PFSK-1 (cell line): ENCODE results near the gene CACNA1A.

Experiments used
- FOXP2 ChIP-seq: optimal IDR thresholded peaks from 2 replicates; pipeline ENCODE3; 2011; ENCODE audit warnings: borderline replicate concordance, control low read depth, inconsistent platforms; ENCODE audit not compliant: insufficient read depth; ENCODE audit errors: extremely low read length, extremely low read depth
- POLR2AphosphoS5 ChIP-seq: IDR thresholded peaks from 2 replicates; pipeline ENCODE4 v1.6.1; 2012; ENCODE audit warnings: low read depth, mild to moderate bottlenecking, control low read depth, low read length, moderate library complexity
- REST ChIP-seq, 2 experiments: IDR thresholded peaks; 2 replicates each; pipeline versions ENCODE4 v1.6.1 to v1.8.0; 2011 to 2012; ENCODE audit warnings: low read depth in 2 of 2, low read length in 2 of 2, control low read depth in 1 of 2, inconsistent platforms in 1 of 2, mild to moderate bottlenecking in 1 of 2, moderate library complexity in 1 of 2; ENCODE audit not compliant: insufficient read depth in 1 of 2
- SIN3A ChIP-seq: IDR thresholded peaks from 2 replicates; pipeline ENCODE4 v1.6.1; 2012; ENCODE audit warnings: mild to moderate bottlenecking, low read length, moderate library complexity, borderline replicate concordance; ENCODE audit not compliant: insufficient read depth
- TAF1 ChIP-seq: IDR thresholded peaks from 2 replicates; pipeline ENCODE4 v1.6.1; 2012; ENCODE audit warnings: low read length, control low read depth, borderline replicate concordance; ENCODE audit not compliant: insufficient read depth

CACNA1A gene

GRCh38 chr19:13410946-13411345, 95.3 kb downstream of the CACNA1A start:
- TF ChIP-seq REST (IDR thresholded peaks at IDR 0.05; ENCODE audit: insufficient read depth in 1 of 2, low read depth in 2 of 2, low read length in 2 of 2) (no peak), POLR2AphosphoS5 (no peak), SIN3A (no peak), TAF1 (no peak), FOXP2 (no peak)

- no peak for TF ChIP-seq SIN3A
- TF ChIP-seq TAF1 = no peak
- no peak for TF ChIP-seq POLR2AphosphoS5
- no peak for TF ChIP-seq REST (IDR thresholded peaks at IDR 0.05; ENCODE audit: insufficient read depth in 1 of 2, low read depth in 2 of 2, low read length in 2 of 2)
- no peak for TF ChIP-seq FOXP2
Measured at GRCh38 chr19:13408889-13409518, 97.3 kb downstream of the CACNA1A start.

- TF ChIP-seq REST (IDR thresholded peaks at IDR 0.05; ENCODE audit: insufficient read depth in 1 of 2, low read depth in 2 of 2, low read length in 2 of 2) (no peak), FOXP2 (no peak), POLR2AphosphoS5 (no peak), SIN3A (no peak), TAF1 (no peak)
Measured at GRCh38 chr19:13404236-13404635, 102.0 kb downstream of the CACNA1A start.

GRCh38 chr19:13401388-13401787, 104.9 kb downstream of the CACNA1A start:
- TF ChIP-seq SIN3A = no peak
- TF ChIP-seq FOXP2 = no peak
- no peak for TF ChIP-seq TAF1
- no peak for TF ChIP-seq REST (IDR thresholded peaks at IDR 0.05; ENCODE audit: insufficient read depth in 1 of 2, low read depth in 2 of 2, low read length in 2 of 2)
- no peak for TF ChIP-seq POLR2AphosphoS5

GRCh38 chr19:13400296-13400695, 106.0 kb downstream of the CACNA1A start:
- no peak for TF ChIP-seq SIN3A
- TF ChIP-seq FOXP2 = no peak
- no peak for TF ChIP-seq POLR2AphosphoS5
- no peak for TF ChIP-seq REST (IDR thresholded peaks at IDR 0.05; ENCODE audit: insufficient read depth in 1 of 2, low read depth in 2 of 2, low read length in 2 of 2)
- TF ChIP-seq TAF1 = no peak
